ENCODE results near the gene COG3. TPM values are rescaled to one million over a fixed set of nuclear protein-coding genes. Genes with fewer than 3 reads are reported as not detected.

The COG3 gene
- total and polyA plus RNA-seq, 2 experiments from 2014 or later = 19.9 to 36.1 TPM

DNA sequence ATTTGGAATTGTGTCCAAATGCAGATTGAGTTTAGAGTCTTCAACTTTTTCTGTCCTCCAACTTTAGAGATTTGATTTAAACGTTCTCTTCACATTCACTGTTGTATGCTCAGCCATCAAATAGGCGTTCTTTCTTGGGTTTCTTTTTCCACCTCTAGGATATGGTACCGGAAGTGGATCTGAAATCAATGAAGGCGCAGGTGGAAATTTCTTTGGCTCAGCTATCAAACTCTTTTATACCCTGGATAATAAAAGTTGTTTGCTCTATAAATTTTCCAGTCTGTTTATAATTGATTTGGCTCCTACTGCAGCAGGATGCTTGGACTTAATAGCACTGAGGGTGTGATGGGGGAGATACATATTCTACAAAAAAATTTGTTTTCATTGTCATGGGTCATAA lies 1.6 kb downstream of the COG3 start:
- Histone ChIP-seq H3K4me3 (no peak overlapping the region), H4K20me1 (ENCODE audit: insufficient read depth, poor library complexity, severe bottlenecking) (peaks cover 60% of the 10 kb centered on the region), H3K4me2 (peak overlapping the region; percentile 86), H3K27me3 (no peaks in the 10 kb centered on the region), H3K4me1 (ENCODE audit: insufficient read depth) (peaks cover 25% of the 10 kb centered on the region), H3K36me3 (replicated peaks; ENCODE audit: insufficient read depth, low read depth) (no peaks in the 10 kb centered on the region), H3K9me2 (replicated peaks; ENCODE audit: insufficient read depth) (no peaks in the 10 kb centered on the region), H3K79me2 (peaks cover 61% of the 10 kb centered on the region), H2AFZ (no peak overlapping the region), H3K9me3 (ENCODE audit: low read depth) (no peaks in the 10 kb centered on the region), H3K27ac (no peak overlapping the region)
- WGBS (ENCODE audit: low lambda C conversion rate, missing lambda C conversion rate) = 96% methylated on average over 4 of the region's 4 CpGs
- DNase-seq (ENCODE audit: low spot score) = no peak
- TF ChIP-seq EZH2 (IDR thresholded peaks at IDR 0.05; ENCODE audit: borderline replicate concordance) (no peak), EZH2phosphoT487 (IDR thresholded peaks at IDR 0.05; ENCODE audit: low read depth, severe bottlenecking, unreplicated experiment) (no peak)
- TF ChIP-seq, protein P1, sequence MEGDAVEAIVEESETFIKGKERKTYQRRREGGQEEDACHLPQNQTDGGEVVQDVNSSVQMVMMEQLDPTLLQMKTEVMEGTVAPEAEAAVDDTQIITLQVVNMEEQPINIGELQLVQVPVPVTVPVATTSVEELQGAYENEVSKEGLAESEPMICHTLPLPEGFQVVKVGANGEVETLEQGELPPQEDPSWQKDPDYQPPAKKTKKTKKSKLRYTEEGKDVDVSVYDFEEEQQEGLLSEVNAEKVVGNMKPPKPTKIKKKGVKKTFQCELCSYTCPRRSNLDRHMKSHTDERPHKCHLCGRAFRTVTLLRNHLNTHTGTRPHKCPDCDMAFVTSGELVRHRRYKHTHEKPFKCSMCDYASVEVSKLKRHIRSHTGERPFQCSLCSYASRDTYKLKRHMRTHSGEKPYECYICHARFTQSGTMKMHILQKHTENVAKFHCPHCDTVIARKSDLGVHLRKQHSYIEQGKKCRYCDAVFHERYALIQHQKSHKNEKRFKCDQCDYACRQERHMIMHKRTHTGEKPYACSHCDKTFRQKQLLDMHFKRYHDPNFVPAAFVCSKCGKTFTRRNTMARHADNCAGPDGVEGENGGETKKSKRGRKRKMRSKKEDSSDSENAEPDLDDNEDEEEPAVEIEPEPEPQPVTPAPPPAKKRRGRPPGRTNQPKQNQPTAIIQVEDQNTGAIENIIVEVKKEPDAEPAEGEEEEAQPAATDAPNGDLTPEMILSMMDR (IDR thresholded peaks at IDR 0.05; ENCODE audit: poor library complexity) = no peak

DNA sequence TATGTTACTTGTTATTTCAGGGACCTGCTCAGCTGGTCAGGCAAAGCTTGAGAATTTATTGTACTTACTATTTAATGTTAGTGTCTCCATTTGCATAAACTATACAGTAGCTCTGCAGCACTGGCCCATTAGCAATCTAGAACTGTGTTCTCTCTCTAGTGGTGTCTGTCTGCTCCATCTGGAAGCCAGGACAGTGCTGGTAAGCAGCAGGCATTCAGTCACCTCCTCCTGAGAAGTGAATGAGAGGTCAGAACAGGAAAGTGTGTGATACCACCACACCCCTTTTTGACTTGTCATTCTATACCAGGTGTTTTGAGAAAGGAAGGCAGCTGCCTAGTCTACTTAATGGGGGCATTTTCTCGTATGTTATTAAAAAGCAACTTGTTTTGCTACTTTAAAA lies 3.9 kb downstream of the COG3 start:
- Histone ChIP-seq H3K79me2 (peaks cover 84% of the 10 kb centered on the region), H3K4me2 (peak overlapping the region; percentile 86), H3K9me2 (replicated peaks; ENCODE audit: insufficient read depth) (no peaks in the 10 kb centered on the region), H3K4me3 (no peak overlapping the region), H3K36me3 (replicated peaks; ENCODE audit: insufficient read depth, low read depth) (no peaks in the 10 kb centered on the region), H3K4me1 (ENCODE audit: insufficient read depth) (peaks cover 25% of the 10 kb centered on the region), H4K20me1 (ENCODE audit: insufficient read depth, poor library complexity, severe bottlenecking) (peaks cover 68% of the 10 kb centered on the region), H2AFZ (no peak overlapping the region), H3K27ac (no peak overlapping the region), H3K27me3 (no peaks in the 10 kb centered on the region), H3K9me3 (ENCODE audit: low read depth) (no peaks in the 10 kb centered on the region)
- DNase-seq (ENCODE audit: low spot score) = no peak
- WGBS (ENCODE audit: low lambda C conversion rate, missing lambda C conversion rate) = 68% methylated on average over 1 of the region's 1 CpG
- TF ChIP-seq EZH2 (IDR thresholded peaks at IDR 0.05; ENCODE audit: borderline replicate concordance) (no peak), EZH2phosphoT487 (IDR thresholded peaks at IDR 0.05; ENCODE audit: low read depth, severe bottlenecking, unreplicated experiment) (no peak)
- TF ChIP-seq, protein P1 (IDR thresholded peaks at IDR 0.05; ENCODE audit: poor library complexity) = no peak

GRCh38 chr13:45472171-45472705 lies 7.5 kb downstream of the COG3 start:
- peaks cover 91% of the 10 kb centered on the region for H3K79me2 ChIP-seq
- H3K4me1 ChIP-seq (ENCODE audit: insufficient read depth) = peaks cover 12% of the 10 kb centered on the region
- H2AFZ ChIP-seq = no peak overlapping the region
- H3K9me2 ChIP-seq (replicated peaks; ENCODE audit: insufficient read depth) = no peaks in the 10 kb centered on the region
- H3K27ac ChIP-seq = no peak overlapping the region
- H3K27me3 ChIP-seq = no peaks in the 10 kb centered on the region
- peaks cover 63% of the 10 kb centered on the region for H4K20me1 ChIP-seq (ENCODE audit: insufficient read depth, poor library complexity, severe bottlenecking)
- no peaks in the 10 kb centered on the region for H3K36me3 ChIP-seq (replicated peaks; ENCODE audit: insufficient read depth, low read depth)
- H3K4me2 ChIP-seq = no peak overlapping the region
- no peaks in the 10 kb centered on the region for H3K9me3 ChIP-seq (ENCODE audit: low read depth)
- TF ChIP-seq EZH2 (IDR thresholded peaks at IDR 0.05; ENCODE audit: borderline replicate concordance) (no peak), EZH2phosphoT487 (IDR thresholded peaks at IDR 0.05; ENCODE audit: low read depth, severe bottlenecking, unreplicated experiment) (no peak)
- TF ChIP-seq, protein P1 (IDR thresholded peaks at IDR 0.05; ENCODE audit: poor library complexity) = no peak
- no peak for DNase-seq (ENCODE audit: low spot score)
- no peak overlapping the region for H3K4me3 ChIP-seq

DNA sequence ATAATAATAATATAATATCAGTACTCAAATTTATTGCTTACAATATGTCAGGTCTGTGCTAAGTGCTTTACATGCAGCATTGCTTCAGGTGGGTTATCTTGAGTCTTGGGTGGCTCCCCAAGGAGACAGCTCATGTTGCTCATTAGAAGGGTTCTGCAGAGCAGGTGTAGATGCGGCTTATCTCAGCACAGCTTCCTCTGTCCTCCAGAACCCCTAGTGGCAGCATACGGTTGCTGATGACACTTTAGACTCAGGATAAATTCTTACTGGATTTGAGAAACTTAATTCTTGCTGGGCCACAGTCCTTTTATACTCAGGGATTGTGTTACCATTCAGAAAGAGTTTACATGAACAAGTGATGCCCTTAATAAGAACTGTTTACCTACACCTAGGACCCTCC lies 8.9 kb downstream of the COG3 start:
- Histone ChIP-seq H2AFZ (no peak overlapping the region), H3K4me1 (ENCODE audit: insufficient read depth) (peaks cover under 1% of the 10 kb centered on the region), H3K79me2 (peaks cover 83% of the 10 kb centered on the region), H3K9me2 (replicated peaks; ENCODE audit: insufficient read depth) (no peaks in the 10 kb centered on the region), H3K4me3 (no peak overlapping the region), H3K4me2 (no peak overlapping the region), H3K9me3 (ENCODE audit: low read depth) (no peaks in the 10 kb centered on the region), H3K27ac (no peak overlapping the region), H4K20me1 (ENCODE audit: insufficient read depth, poor library complexity, severe bottlenecking) (peaks cover 51% of the 10 kb centered on the region), H3K36me3 (replicated peaks; ENCODE audit: insufficient read depth, low read depth) (no peaks in the 10 kb centered on the region), H3K27me3 (no peaks in the 10 kb centered on the region)
- TF ChIP-seq, protein P1 (IDR thresholded peaks at IDR 0.05; ENCODE audit: poor library complexity) = peak; percentile 22
- TF ChIP-seq EZH2 (IDR thresholded peaks at IDR 0.05; ENCODE audit: borderline replicate concordance) = no peak
- WGBS (ENCODE audit: low lambda C conversion rate, missing lambda C conversion rate) = 70% methylated on average over 2 of the region's 2 CpGs
- DNase-seq (ENCODE audit: low spot score) = no peak

Data from hepatocyte (in vitro differentiated cells).